Dermis microvascular lymphatic vessel endothelial cell (primary cell): ENCODE measurements around the gene ZNF213. TPM values are rescaled to one million over a fixed set of nuclear protein-coding genes. Genes with fewer than 3 reads are reported as not detected.
"Not testable (repeated sequence)": the region's sequence is repeated elsewhere in the genome, so short reads cannot be mapped to it uniquely, and the experiment has no call there.

Source experiments
- DNase-seq, 2 donors: peaks; one replicate each; pipeline versions ENCODE4 v3.0.0 to v3.0.0-alpha.2; 2010; ENCODE audit warnings: low read depth in 2 of 2
- total RNA-seq: library from RNA; depleted of rRNA; stranded (reverse); fragments of >200 nt; gene quantifications from 2 replicates; pipeline ENCODE4 v1.2.1, GENCODE V29; 2014

The ZNF213 gene
- total RNA-seq, 1 donor from 2014 or later = 2.8 TPM

GRCh38 chr16:3148256-3149192, 13.7 kb downstream of the ZNF213 start:
- DNase-seq = no peak

DNA sequence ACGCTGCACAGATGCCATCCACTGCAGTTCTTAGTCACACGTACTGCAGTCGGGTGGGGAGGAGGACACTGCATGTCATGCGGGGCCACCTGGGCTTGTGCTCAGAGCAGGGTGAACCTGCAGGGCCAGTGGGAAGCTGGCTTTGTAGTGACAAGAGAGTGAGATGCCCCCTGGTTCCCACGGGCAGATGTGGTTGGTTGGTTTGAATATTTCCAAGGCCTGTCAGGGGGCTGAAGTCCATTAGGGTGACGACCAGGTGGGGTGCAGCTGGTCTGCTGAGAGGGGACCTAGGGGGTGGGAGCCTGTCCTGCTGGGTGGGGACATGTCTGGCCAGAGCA, 14.3 kb downstream of the ZNF213 start:
- no peak for DNase-seq

DNA sequence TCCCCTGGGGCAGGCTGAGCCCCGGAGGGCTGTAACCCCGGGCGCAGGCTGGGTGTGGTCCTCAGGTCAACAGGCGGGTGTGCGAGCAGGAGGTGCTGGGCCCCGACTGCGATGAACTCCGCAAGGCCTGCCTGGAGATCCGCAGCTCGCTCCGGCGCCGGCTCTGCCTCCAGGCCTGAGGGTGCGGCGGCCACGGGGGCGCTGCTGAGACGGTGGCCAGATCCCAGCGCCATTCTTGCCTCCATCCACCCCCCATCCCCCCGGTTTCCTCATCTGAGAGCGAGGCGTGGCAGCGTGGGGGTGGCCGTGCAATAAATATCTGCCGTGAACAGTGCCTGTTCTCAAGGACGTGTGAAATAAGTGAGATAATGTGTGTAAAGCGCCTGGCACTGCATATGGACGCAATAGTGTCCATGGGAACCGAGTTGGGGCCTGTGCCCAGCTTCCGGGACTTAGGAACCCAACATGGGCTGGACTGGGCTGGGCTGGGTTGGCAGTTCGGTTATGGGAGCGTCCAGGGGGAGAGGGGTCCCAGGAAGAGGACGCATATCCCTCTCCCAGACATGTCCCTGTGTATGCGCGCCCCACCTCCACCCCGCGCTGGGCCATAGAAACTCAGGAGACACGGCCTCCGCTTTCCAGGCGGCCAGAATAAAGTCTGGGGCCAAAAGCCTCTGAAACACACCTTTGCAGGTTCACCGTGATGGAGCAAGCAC, 15.0 kb downstream of the ZNF213 start:
- peak in 1 of 2 donors; percentile 75 for DNase-seq

DNA sequence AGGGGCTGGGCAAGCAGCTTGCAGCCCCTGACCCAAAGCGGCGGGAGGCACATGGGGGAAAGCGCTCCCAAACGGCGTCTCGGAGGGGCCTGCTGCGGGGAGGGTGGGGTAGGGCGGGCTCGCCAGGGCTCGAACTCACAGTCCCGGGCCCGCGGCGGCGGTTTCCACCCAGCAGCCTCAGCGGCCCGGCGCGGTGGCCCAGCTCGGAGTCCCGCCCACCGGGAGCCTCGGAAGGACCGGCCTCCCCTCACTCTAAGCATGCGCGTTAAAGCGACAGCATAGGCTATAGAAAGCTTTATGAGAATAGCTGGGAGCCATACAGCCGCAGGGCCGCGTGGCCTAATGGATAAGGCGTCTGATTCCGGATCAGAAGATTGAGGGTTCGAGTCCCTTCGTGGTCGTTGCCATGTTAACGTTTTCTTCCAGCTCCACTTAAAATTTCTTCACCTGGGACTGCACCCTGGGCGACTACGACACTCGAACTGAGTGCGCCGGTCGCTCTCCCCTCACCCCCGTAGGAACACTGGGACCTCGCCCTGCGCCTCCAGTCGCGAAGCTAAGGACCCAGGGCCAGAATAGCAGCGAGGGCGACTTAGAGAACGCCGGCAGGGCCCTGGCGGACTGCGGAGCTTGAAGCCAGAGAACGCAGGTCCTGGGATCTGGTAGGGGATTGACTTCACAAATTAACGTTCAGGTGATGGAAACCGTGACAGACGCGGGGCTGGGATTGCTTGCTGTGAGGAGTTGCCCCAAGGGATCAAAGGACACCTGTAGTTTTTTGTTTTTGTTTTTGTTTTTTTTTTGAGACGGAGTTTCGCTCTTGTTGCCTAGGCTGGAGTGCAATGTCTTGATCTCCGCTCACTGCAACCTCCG, 15.8 kb downstream of the ZNF213 start:
- DNase-seq = peak; percentile 89 to 95

GRCh38 chr16:3152027-3152276, 17.1 kb downstream of the ZNF213 start:
- no peak for DNase-seq

- DNase-seq = peak; percentile 80 to 89
These were observed 17.6 kb downstream of the ZNF213 start for GRCh38 chr16:3152277-3152990.

- no peak for DNase-seq
These were observed 18.2 kb downstream of the ZNF213 start for GRCh38 chr16:3152991-3153368.

- DNase-seq = no peak
These were observed 20.4 kb downstream of the ZNF213 start for GRCh38 chr16:3155181-3155580.

DNA sequence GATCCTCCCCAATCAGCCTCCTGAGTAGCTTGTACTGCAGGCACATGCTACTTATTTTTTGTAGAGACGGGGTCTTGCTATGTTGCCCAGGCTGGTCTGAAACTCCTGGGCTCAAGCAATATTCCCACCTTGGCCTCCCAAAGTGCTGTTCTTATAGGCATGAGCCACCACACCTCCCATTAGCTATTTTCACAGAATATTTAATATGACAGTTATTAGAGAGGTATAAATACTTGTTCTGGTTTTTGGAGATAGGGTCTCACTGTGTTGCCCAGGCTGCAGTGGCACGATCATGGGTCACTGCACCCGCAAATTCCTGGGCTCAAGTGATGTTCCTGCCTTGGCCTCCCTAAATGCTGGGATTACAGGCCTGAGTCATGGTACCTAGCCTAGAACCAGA, 21.1 kb downstream of the ZNF213 start:
- no peak for DNase-seq

DNA sequence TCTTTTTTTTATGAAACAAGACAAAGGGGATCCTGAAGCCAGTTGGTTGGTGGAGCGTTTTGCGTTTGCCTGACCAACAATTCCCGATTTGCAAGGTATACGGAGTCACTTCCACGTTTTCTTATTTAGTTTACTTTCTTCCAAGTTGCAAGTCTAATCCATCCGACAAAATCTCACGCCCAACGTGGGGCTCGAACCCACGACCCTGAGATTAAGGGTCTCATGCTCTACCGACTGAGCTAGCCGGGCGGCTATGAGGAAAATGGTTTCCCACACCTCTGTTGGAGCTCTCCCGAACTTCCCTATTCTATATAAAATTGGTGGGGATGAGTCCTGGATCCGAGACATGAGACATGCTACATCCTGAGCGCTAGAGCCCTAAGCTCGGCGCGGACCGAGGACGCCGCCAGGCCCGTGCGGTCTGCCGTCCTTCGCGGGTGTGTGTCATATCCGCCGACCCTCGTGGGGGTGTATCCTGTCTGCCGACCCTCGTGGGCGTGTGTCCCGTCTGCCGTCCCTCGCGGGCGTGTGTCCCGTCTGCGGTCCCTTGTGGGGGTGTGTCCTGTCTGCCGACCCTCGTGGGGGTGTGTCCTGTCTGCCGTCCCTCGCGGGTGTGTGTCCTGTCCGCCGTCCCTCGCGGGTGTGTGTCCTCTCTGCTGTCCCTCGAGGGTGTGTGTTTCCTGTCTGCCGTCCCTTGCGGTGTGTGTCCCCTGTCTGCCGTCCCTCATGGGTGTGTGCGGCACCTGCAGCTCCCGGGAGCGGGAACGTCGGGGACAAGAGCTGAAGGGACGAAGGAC, 22.6 kb downstream of the ZNF213 start:
- peak; percentile 47 to 81 for DNase-seq

DNA sequence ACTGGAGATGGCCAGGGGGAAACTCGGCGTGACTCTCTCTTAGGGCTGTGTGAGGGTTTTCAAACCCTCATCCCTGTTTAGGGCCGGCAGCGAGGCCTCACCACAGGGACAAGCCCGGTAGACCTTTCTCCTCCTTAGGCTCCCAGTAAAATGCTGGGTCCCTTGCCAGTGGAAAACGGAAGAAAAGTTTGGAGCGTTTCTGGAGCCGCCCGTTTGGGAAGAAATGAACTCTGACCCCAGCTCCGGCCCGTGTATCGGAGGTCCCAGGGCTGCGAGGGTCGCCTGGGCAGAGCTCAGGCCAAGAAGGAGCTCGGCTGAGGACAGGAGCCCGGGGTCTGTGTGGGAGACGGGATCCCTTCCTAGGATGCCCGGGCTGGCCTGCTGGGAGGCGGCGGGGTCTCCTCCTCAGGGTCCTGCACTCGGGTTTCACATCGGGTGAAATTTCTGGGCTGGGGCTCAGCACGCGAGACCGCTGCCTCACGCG, 23.2 kb downstream of the ZNF213 start:
- no peak for DNase-seq

DNA sequence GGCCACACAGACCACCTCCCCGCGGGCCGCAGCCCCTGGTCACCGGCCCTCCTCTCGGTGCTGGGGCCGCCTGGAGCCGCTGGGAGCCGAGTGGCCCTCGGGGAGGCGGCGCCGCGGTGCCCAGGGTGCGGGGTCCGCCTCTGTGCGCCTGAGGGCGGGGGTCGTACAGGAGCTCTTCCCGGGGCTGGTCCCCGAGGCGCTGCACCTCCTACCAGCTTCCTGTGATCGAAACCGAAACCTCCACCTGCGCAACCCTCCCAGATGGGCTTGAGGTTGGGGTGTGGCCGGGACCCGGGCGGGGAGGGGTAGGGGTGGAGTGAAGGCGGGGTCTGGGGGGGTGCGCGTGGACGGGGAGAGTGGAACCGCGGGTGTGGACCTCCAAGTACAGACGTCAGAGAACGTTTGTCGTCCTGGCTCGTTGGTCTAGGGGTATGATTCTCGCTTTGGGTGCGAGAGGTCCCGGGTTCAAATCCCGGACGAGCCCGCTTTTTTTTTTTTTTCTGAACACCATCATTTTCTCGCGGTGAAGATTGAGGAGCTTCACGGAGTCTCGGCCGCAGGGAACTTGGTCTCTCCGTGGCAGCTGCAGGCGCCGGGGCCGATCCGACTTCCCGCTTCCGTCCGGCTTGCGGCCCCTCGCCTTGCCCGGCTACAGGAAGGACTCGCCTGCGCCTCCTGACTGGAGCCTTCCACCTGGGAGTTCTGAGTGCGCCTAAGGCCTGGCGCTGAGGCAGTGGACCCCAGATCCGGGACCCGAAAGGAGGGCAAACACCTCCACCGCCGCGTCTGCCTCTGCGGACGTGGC, 23.9 kb downstream of the ZNF213 start:
- DNase-seq = peak; percentile 45 to 74

GRCh38 chr16:3161235-3162018, 26.6 kb downstream of the ZNF213 start:
- DNase-seq = no peak

- DNase-seq = no peak
These were observed 29.5 kb downstream of the ZNF213 start for GRCh38 chr16:3164121-3164991.

DNA sequence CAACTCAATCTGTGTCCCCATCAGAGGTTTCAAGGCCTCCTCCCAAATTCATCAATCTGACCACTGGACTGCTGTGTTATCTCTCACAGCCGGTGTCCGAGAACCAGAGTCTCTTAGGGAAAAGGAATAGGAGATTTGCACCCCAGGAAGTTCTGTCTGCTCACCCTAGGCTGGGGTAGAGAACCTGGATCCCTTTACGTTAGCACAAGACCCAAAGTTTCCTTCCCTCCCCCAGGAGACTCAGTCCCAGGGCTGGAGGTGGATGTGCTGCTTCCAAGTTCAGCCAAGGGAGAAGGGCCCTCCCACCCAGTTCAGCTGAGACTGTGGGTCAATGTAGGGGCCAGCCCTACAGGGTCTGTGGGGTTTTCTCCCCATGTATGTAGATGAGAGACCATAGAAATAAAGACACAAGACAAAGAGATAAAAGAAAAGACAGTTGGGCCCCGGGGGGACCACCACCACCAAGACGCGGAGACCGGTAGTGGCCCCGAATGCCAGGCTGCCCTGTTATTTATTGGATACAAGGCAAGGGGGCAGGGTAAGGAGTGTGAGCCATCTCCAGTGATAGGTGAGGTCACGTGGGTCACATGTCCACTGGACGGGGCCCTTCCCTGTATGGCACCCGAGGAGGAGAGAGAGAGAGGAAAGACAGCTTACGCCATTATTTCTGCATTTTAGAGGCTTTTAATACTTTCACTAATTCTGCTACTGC, 30.4 kb downstream of the ZNF213 start:
- no peak for DNase-seq

DNA sequence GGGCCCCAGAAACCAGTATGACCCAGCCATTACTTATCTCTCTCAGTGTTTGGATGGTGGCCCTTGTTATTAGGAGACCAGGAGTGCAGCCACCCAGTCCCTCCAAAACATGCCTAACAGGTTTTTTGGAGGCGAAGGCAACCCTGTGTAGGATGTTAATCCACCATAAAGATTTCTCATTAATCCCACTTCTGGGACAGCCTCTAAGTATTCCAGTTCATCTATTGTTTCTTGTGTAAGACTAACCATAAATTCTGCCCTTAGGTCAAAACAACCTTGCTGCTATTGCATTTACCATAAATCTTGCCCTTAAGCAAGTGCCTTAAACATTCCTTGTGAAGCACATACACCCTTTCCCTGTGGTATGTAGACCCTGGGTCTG, 31.7 kb downstream of the ZNF213 start:
- DNase-seq = no peak

DNA sequence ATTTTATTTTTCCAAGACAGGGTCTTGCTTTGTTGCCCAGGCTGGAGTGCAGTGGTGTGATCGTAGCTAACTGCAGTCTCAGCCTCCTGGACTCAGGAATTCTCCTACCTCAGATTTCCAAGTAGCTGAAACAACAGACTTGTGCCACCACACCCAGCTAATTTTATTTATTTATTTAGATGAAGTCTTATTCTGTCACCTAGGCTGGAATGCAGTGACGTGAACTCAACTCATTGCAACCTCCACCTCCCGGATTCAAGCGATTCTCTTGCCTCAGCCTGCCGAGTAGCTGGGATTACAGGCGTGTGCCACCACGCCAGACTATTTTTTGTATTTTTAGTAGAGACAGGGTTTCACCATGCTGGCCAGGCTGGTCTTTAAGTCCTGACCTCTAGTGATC, 33.9 kb downstream of the ZNF213 start:
- DNase-seq = not testable (repeated sequence)
